Stimulated activated CD4-positive, alpha-beta T cell treated with anti-CD3 and anti-CD28 coated beads, Interleukin-2, amount 100 ng/mL, for 24 hours (primary cell): Measurements from ENCODE around the gene IFT27.
"Not testable (repeated sequence)": the region's sequence is repeated elsewhere in the genome, so short reads cannot be mapped to it uniquely, and the experiment has no call there.

Experiments
- DNase-seq, 2 donors: peaks; one replicate each; pipeline ENCODE4 v3.0.0-alpha.2; 2020

The IFT27 gene

DNA sequence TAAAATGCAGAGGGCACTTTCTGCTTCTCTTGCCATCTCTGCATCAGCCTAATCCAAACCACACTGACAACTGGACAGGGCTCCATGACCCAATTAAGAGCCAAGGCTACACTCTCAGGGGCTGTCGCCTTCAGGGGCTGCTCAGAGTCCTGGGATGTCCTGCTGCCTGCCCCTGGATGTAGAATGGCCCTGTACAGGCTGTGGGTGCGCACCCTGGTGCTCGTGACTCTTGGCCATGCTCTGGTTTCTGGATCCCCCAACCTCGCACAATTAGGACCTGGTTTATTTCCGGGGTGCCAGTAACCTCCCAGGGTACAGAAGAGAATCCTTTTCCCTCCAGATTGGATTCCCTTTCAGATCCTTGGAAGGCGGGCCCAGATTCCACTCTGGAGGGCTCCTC, 11.3 kb downstream of the IFT27 start:
- no peak for DNase-seq

DNA sequence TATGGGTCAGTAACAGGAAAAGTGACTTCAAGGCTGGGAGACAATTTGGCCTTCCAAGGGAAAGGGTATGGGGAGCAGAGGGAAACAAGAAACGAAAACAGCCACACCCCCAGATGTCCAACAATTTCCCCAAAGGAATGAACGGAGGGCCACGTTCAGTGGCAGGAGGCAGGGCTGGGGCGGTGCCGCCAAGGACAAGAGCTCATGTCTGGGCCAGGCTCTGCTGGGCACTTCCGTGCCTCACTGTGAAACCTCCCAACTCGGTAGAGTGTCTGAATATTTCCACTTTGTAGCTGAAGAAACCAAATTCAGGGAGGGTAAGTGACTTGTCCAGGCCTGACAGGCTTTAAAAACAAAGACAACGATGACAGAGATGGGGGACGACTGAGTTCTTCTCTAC, 11.9 kb downstream of the IFT27 start:
- no peak for DNase-seq

DNA sequence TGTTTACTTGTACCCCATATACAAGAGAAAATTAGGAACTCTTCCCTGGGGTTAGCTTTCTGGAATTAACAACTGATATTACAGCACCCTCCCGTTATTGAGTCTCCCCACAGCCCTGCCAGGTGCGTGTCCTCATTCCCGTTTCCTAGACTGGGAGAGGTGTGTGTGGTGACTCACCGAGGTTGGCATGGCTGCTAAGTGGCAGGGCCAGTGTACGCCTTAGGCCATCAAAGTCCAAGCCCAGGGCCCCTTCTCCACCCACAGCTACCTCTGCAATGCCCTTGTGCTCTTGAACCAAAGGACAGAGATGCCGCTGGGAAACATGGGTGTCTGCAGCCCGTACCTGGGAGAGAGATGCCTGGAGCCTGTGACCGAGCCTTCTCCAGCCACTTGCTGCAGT, 12.3 kb downstream of the IFT27 start:
- DNase-seq, result no peak

DNA sequence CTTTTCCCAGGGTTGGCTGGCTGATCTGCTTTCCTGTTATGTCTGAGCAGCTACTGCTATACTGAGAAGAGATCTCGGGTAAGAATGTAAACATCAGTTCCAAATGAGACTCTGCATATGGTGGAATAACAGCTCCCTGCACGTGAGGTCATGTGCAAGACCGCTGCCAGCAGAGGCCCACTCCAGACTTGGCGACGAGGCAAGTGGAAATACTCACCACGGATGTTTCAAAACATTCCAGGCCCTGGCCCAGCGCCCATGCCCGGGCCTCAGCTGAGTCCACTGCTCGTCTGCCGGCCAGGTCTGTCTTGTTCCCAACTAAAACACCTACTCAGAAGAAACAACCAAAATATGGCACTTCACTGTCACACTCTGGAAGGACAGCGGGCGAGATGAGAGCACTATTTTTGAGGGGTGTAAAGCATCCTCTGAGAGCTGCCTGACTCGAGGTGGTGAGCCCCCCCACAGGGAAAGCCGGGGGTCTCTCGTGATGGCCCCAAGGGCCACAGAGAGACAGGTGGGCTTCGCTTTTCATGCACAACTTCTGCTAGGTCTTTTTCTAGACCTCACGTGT, 13.1 kb downstream of the IFT27 start:
- DNase-seq, result no peak

DNA sequence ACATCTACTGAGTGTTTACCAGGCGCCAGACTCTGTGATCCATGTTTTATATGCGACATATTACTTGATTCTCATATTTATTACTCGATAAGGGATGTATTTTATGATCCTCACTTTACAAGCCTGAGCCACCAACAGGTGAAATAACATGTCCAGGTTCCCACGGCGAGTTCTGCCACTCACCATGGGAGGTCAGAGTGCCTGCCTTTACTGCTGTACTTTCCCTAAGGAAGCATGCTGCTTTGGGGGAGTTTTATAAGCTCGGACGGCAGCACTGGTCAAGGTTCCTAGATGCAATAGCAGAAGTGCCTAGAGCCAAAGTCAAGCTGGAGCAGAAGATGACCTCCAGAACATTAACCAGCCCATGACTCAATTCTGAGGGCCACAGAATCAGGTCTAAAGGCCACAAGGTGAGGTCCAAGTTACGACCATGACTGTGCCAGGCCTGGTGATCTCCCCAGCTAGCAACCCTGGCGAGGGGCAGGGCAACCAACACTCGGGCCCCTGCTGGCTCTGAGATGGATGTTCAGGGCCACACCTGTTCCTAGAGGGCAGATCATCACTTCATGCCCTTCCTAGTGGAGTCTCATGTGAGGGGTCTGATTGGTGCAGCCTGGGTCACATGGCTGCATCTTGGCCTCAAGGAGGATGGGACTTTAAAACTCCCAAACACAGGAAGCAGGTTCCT, 14.2 kb downstream of the IFT27 start:
- no peak for DNase-seq

DNA sequence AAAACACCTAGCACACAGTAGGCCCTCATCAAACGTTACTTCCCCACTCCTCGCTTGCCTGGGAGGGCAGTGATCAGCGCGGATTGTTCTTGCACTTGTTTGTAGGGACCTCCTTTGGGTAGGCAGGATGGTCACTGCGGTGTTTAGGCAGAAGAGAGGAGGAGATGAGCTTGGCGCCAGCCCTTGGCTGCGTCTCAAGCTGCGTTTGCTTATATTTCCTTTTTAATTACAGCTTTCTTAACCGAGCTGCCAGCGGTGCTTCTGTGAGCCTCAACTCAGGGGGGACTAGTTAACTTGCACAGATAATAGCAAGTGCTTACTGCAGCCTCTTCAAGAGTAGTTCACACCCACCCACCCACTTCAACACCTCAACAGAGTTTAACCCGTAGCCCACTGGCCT, 15.1 kb downstream of the IFT27 start:
- no peak for DNase-seq

DNA sequence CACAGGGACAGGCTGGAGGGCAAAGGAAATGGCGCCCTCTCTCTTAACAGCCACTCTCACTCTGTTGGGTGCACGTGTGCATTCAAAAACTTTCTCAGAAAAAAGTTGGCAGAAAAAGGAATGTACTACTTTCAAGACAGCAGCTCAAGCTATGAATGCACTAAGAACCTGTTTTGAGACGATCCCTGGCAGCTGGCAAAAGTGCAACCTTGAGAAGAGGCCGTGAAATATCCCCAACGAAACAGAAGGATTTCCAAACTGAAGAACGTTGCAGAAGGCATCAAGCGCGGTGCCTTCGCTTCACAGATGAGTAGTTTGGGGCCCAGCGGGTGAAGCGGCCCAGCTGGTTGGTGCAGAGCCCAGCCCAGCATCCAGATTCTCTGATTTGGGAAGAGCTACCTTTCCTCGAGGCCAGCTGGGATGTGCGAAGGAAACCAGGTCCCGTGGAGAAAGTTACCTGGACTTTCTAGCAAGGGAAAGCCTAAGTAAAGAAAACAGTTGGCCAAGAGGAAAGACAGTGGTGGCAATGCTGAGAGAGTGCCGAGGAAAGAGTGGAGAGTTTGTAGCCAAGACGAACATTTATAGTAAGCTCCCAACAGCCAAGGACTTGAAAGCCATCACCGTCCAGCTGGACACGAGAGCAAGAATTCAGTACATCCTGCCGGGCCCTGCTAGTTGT, 16.3 kb downstream of the IFT27 start:
- DNase-seq, result no peak

DNA sequence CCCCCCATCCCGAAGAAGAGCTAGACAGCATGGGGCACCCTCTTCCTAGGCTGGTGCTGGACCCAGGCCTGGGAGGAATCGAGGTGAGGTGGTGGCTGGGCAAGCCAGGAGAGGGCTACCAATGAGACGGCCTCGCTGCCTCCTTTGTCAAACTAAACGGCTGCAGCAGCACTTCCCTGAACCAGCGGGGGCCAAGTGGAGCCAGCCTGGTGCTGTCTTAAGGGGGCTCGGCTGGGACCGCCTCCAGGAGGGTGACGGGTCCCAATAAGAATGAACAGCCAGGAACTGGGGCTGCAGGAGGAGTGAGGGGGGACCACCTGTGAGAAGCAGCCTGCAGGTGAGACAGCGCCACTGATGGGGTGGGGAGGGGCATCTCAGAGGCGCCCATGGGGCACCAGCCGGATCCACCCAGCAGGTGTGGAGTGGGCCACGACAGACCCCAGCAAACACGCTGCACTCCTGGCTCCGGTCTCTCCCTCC, 17.1 kb downstream of the IFT27 start:
- no peak for DNase-seq

DNA sequence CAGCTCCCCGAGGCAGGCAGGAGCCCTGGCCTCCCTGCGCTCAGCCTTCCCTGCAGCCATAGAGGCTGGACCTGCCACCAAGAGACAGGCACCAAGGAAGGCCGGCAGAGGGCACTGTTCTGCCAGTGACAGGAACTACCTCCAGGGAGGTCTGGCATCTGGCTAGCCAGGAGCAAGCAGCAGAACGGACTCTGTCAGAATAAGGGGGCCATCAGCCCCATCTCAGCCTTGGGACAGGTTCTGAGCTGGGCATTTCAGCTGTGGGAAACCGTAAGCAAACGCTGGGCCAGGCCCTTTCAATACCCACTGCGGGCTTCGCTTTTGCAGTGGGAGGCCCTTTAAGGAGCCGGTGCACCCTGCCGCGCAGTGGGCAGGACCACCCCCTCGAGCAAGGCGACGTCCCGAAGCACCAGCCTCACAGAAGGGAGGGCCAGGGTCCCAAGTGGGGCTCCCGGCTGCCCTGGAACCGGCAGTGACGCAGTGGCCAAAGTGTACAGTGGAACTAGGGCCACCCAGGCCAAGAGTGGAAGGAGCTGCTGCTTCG, 18.2 kb downstream of the IFT27 start:
- peak; percentile 81 to 84 for DNase-seq

DNA sequence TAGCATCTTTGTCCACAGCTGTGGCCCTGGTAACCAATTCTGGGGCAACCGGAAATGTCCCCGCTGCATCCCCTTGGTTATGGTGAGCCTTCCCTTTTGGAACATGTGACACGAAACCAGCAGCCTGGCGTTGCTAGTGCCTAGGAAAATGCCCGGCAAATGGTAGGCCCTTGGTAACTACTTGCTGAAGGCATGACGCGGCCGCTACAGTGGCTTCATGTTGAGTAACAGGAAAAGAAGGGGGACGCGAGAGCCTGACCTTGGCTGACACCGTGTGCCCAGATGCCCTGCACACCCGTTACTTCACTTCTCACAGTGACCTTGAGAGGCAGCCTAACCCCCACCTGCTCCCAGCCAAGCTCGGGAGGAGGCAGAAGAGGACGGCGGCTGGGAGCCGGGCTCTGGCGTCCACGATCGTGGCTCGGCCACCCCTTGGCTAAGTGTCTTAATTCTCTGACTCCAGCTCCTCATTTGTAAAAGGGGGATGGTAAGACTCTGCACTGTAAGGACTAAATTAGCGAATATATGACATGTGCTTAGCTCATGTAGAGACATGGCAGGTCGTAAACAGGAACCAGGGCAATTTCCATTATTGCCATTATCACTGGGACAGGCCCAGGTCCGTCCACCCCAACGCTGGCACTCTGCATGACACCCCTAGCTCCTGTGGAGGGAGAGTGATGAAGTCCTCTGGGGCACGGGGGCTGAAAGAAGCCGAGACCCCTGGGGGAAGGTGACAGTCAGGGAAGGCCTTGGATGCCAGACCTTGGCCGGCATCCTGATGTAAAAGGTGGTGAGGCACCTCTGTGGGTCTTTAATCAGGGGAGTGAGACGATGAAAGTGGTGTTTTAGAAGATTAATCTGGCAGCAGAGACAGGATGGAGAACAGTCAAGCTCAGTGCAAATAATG, 18.9 kb downstream of the IFT27 start:
- no peak for DNase-seq

DNA sequence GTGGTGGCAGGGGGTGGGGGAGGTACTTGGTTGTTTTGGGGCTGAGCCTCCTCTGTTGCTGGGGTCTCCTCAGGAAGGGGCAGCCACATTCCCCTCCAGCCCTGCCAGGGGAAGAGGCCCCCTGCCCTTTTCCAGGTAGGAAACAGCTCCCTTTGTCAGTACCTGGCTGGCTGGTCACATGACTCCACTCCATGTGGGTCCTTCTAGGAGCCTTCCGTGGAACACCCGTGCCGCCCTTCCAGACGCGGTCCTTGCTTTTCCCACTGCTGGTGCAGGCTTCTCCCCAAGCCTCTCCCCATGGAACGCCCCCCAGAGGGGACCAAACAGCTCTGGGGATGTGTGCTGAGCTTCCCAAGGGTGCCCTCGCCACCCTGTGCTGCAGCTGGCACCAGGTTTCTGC, 19.9 kb downstream of the IFT27 start:
- DNase-seq, result no peak

DNA sequence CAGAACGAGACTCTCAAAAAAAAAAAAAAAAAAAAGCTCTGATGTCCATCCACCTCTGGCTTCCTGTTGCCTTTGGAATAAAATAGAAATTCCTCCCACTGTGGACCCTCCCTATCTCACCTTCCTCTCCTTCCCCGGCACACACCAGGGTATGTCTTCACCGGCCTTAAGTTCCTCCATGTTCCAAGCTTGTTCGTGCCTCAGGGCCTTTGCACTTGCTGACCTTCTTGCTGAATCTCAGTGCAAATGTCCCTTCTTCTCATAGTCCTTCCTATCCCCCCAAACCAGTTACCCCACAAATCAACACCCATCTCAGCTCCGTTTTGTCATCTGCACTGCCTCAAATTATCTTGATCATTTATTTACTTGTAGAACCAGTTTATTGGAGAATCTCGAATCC, 20.6 kb downstream of the IFT27 start:
- DNase-seq, result no peak

DNA sequence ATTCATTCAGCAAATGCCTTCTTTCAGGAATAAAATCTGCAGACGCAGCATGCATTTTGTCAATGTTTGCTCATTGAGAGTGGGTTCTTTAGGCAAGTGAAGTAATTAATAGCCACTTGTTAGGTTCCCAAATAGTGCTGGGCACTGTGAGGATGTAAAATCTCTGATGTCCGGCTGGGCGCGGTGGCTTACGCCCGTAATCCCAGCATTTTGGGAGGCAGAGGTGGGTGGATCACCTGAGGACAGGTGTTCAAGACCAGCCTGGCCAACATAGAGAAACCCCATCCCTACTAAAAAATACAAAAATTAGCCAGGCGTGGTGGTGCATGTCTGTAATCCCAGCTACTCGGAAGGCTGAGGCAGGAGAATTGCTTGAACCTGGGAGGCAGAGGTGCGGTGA, 21.0 kb downstream of the IFT27 start:
- DNase-seq, result not testable (repeated sequence)

DNA sequence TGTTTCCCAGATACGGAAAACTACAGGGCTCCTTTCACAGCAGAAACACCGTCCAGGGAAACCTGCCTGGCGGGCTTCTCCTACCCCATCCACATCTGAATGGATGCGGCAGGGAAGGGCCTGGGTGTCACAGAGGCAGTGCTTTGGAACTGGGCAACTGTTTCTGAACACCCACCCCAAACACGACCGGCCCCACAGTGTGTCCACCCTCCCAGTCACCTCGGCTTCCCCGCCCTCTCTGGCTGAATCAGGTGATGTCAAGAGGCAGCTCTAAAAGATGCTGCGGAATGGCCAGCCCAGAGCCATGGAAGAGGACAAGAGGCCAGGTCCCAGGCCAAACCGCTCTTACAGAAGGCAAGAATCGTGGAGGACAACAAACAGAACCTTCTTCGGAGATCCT, 22.0 kb downstream of the IFT27 start:
- no peak for DNase-seq

DNA sequence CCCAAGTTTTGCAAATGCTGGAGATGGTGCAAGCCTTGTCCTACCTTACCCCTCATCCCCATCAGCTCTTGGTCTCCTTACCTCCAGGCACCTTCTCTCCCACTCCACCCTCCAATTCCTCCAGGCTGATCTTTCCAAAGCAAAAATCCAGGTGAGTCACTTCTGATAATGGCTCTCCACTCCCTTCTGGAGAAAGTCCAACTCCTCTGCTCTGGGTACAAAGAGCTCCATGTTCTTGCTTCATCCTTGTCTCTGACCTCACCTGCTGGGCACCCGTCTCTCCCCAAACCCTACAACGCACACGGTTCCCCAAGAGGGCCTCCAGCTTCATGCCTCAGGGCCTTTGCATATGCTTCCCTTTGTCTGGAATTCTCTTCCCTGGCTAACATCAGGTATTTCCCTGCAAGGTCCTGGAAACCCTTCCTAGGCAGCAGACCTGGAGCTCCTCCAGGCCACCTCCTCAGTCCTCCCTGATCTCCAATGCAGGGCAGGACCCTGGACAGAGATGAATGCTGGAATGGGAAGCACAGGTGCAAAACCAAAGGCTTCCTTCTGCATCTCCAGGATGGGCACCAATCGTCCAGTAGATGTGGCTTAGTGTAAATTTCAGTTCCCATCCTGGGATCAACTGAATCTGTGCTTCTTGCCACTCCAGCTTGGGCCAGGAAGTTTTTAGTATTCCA, 22.7 kb downstream of the IFT27 start:
- DNase-seq, result no peak

DNA sequence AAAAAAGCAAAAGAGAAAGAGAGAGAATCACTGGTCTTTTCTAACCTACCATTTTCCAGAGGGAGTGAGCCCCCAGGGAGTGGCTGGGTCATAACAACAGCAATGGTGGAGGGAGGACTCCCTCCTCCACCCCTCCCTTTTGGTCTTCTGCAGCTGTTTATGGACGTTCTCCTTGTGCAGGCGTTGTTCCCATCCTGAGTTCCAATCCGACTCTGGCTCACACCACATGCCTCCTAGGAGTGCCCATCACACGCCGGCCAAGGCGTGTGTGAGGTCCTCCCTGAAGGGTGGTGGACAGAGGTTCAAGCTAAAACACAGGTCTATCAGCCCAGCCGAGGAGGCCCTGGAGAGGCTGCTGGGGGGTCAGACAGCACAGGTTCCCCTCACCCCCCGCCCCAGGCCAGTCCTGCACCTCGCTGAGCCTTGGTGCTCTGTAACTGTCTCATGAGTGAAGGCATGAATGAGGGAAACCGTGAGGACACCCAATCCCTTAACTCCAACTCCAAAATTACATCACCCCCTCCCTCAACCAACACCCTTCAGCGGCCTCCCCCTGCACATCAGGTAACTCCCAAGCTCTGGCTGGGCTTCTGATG, 29.4 kb downstream of the IFT27 start:
- no peak for DNase-seq

DNA sequence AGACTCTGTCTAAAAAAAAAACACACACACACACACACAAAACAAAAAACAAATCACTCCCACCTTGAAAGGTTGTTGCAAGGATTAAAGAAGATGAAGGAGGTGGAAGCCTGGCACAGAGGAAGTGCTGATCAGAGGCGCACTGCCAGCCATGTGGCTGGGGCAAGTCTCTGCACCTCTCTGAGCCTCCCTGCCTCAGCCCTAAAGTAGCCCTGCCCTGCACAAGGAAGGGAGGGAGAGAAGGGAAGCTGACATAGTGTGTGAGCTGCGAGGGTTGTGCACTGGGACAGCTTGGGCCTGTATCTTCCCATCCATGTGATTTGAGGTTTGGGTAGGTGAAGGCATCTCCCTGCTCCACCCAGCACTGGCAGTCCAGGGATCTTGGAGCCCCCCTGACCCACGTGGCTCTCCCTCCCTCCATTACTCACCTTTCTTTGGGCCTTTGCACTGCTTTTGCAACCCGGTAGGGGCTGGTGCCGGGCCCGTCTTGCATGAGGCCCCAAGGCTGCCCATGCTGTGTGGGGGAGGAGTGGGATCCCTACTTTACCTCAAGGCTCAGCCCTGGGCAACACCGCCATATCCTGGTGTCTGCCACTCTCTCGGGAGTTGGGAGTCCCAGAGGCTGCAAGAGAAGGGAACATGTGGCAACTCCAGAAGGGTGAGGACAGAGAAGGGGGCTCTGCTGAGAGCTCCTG, 30.5 kb downstream of the IFT27 start:
- DNase-seq, result no peak

DNA sequence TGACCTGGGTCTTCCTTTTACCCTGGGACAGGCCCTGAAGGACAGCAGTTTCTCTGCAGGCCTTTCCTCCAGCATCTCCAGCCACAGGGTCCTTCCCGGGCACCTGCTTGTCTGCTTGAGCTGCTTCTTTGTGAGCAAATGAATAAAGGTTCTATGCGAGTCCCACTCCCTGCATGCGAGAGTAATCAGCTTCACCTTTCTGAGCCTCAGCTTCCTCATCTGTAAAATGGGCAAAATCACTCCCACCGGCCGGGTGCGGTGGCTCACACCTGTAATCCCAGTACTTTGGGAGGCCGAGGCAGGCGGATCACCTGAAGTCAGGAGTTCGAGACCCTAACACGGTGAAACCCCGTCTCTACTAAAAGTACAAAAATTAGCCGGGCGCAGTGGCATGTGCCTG, 31.1 kb downstream of the IFT27 start:
- no peak for DNase-seq

DNA sequence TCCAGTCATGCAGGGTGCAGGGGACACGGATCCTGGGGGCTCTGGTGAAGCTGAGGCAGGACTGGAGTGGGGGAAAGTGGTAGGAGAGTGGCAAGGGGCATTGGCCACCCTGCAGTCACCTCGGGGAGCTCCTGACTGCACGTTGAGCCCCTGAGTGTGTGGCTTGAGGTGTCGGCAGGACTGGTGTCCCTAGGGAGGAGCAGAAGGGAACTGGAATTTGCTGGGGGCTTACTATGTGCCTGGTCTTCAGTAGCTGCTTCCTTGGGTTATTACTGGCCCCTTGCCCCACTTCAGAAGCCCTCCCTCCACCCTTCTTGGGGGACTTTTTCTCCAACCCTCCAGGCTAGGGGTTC, 31.5 kb downstream of the IFT27 start:
- no peak for DNase-seq

DNA sequence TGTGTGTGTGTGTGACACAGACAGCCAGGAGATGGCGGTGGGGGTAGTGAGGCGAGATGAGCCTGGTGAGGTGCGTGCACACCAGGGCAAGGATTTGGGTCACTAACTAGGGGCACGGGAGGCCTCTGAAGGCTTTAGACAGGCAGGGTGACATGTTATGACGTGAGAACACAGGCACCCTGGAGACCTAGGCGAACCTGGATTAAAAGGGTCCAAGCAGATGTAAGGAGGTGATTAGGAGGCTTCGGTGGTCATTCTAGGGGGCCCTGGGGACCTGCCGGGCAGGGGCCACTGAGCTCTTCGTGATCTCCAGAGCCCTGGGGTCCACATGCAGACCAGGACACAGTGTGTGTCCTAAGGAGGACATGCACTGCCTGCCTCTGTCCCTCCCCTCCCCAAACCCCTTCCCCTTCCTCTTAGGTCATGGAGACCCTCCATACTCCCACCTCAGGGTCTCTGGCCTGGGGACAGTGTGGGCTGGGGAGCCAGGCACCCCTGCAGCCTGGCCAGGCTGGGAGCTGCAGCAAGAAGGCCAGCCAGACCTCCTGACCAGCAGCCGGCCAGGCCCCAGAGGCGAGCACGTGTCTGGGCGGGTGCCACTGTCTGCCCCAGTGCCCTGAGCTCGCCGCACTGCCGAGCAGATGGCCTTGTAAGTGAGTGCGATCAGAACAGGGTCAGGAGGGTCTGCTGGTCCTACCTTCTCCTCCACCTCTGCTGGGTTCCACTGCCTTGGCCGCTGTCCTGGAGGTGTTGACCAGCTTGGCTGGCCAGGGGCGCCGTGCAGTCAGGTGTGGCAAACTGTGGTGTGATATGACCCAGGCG, 32.1 kb downstream of the IFT27 start:
- DNase-seq, result no peak

DNA sequence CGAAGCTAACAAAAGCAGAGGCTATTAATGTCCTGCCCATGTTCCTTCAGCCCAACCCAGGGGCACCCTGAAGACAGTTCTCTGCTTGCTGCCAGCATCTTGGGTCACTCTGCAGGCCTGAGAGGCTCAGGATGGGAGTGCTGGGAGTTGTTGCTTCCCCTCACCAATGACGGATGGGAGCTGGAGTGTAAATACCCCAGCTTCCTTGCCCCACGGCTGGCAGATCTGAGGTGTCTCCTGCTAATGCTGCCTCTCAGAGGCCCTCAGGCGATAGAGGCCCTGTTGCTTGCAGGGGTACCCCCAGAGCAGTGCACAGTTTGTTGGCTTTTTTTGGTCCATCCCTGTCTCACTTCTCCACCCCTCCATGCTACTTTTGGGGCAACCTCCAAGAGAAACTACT, 32.9 kb downstream of the IFT27 start:
- no peak for DNase-seq
